Fibroblast of the aortic adventitia (primary cell): ENCODE data around the gene SERPINA3. TPM values are rescaled to one million over a fixed set of nuclear protein-coding genes. Genes with fewer than 3 reads are reported as not detected.

Experiments used
- DNase-seq: peaks from one replicate; pipeline ENCODE4 v3.0.0-alpha.2; 2010; ENCODE audit warnings: low read depth
- H3K4me3 ChIP-seq: 2 replicates; pipeline ENCODE4 v1.5.1; 2011; ENCODE audit warnings: low read depth, mild to moderate bottlenecking, control low read depth, low read length, moderate library complexity
- CTCF ChIP-seq: IDR thresholded peaks from 2 replicates; pipeline ENCODE4 v1.5.1; 2011; ENCODE audit warnings: mild to moderate bottlenecking, low read length, control low read depth, inconsistent platforms; ENCODE audit not compliant: insufficient read depth
- total RNA-seq: library from RNA; depleted of rRNA; stranded (reverse); fragments of >200 nt; gene quantifications from 2 replicates; pipeline ENCODE4 v1.2.3, GENCODE V29; 2012; ENCODE audit warnings: low replicate concordance

Gene SERPINA3
- total RNA-seq, 1 donor = 13.6 TPM

- H3K4me3 ChIP-seq = no peak overlapping the region
- TF ChIP-seq CTCF = no peak
- DNase-seq = no peak
These were observed 11.2 kb downstream of the SERPINA3 start for GRCh38 chr14:94623422-94623809.

- TF ChIP-seq CTCF = no peak
- H3K4me3 ChIP-seq = no peak overlapping the region
- DNase-seq = no peak
These were observed 11.8 kb downstream of the SERPINA3 start for GRCh38 chr14:94623856-94624499.

GRCh38 chr14:94624537-94625352, 12.6 kb downstream of the SERPINA3 start:
- TF ChIP-seq CTCF = no peak
- no peak for DNase-seq
- no peak overlapping the region for H3K4me3 ChIP-seq

GRCh38 chr14:94625353-94625635, 13.1 kb downstream of the SERPINA3 start:
- H3K4me3 ChIP-seq = no peak overlapping the region
- no peak for DNase-seq
- TF ChIP-seq CTCF = no peak

GRCh38 chr14:94628578-94628977, 16.4 kb downstream of the SERPINA3 start:
- H3K4me3 ChIP-seq = no peak overlapping the region
- DNase-seq = no peak
- TF ChIP-seq CTCF = no peak

- TF ChIP-seq CTCF = no peak
- no peak overlapping the region for H3K4me3 ChIP-seq
- no peak for DNase-seq
These were observed 18.2 kb downstream of the SERPINA3 start for GRCh38 chr14:94630396-94630795.
